Measurements from ENCODE around the gene TOPORS. TPM values are rescaled to one million over a fixed set of nuclear protein-coding genes. Genes with fewer than 3 reads are reported as not detected.

The TOPORS gene
- total RNA-seq, 4 donors from 2014 or later: 19.5 to 23.4 (median 22.5) TPM

DNA sequence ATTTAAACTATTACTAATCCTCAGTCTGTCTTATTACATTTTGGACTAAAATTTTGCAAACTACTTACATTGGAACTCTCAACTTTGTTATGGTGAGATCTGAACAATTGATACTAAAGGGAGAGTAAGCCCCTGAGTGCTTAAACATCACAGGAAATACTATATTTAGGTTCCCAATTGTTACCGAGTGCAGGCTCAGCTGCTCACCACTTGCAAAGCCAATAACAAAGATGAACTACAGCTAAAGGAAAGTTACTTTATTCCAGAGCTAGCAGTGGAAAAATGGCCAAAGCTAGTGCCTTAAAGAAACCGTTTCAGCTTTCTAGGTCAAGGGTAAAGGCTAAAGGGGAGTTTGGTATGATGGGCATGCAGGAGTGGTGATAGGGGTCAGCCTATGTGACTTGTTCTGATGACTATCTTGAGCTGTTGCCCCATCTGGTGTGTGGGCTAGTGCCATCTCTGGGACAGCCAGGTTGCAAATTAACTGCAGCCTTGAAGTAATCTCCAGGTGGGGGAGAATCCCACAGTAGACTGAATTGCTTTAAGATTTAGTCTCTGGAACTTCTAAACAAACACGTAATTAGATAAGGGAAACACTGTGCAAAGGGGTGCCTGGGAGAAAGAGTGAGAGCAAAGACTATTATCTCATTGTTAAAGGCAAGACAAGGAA, 28.4 kb upstream of the TOPORS start:
- Histone ChIP-seq H3K27ac (no peak overlapping the region), H3K36me3 (no peaks in the 10 kb centered on the region), H3K4me3 (no peak overlapping the region), H3K9me3 (no peaks in the 10 kb centered on the region), H3K4me1 (peaks cover 0 to 7% (median 0%) of the 10 kb centered on the region in 4 donors), H3K27me3 (no peaks in the 10 kb centered on the region)
- no peak for DNase-seq (ENCODE audit: low spot score in 2 of 2)
- 10 to 11% methylated on average over 3 of the region's 3 CpGs for WGBS, 2 donors
- TF ChIP-seq POLR2A (IDR thresholded peaks at IDR 0.05) (no peak), EP300 (IDR thresholded peaks at IDR 0.05) (no peak)
- TF ChIP-seq, protein P1, sequence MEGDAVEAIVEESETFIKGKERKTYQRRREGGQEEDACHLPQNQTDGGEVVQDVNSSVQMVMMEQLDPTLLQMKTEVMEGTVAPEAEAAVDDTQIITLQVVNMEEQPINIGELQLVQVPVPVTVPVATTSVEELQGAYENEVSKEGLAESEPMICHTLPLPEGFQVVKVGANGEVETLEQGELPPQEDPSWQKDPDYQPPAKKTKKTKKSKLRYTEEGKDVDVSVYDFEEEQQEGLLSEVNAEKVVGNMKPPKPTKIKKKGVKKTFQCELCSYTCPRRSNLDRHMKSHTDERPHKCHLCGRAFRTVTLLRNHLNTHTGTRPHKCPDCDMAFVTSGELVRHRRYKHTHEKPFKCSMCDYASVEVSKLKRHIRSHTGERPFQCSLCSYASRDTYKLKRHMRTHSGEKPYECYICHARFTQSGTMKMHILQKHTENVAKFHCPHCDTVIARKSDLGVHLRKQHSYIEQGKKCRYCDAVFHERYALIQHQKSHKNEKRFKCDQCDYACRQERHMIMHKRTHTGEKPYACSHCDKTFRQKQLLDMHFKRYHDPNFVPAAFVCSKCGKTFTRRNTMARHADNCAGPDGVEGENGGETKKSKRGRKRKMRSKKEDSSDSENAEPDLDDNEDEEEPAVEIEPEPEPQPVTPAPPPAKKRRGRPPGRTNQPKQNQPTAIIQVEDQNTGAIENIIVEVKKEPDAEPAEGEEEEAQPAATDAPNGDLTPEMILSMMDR (IDR thresholded peaks at IDR 0.05): no peak

GRCh38 chr9:32579706-32580331, 27.4 kb upstream of the TOPORS start:
- WGBS, 2 donors: 18 to 22% methylated on average over 4 of the region's 4 CpGs
- H3K27me3 ChIP-seq: no peaks in the 10 kb centered on the region
- no peaks in the 10 kb centered on the region for H3K36me3 ChIP-seq
- H3K4me3 ChIP-seq: peak overlapping the region in 1 of 4 donors; percentile 12
- H3K9me3 ChIP-seq: no peaks in the 10 kb centered on the region
- H3K27ac ChIP-seq: no peak overlapping the region
- TF ChIP-seq, protein P1 (IDR thresholded peaks at IDR 0.05): peak; percentile 79 to 91 (median 86)
- TF ChIP-seq EP300 (IDR thresholded peaks at IDR 0.05) (no peak), POLR2A (IDR thresholded peaks at IDR 0.05) (no peak)
- DNase-seq (ENCODE audit: low spot score in 2 of 2): peak; percentile 66 to 89
- H3K4me1 ChIP-seq: peaks cover 0 to 7% (median 0%) of the 10 kb centered on the region in 4 donors

DNA sequence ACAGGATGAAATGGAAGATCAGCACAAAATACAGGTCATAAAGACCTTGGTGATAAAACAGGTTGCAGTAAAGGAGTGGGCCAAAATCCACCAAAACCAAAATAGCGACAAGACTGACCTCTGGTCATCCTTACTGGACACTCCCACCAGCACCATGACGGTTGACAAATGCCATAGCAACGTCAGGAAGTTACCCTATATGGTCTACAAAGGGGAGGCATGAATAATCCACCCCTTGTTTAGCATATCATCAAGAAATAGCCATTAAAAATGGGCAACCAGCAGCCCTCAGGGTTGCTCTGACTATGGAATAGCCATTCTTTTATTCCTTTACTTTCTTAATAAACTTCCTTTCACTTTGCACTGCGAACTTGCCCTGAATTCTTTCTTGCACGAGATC, 26.6 kb upstream of the TOPORS start:
- no peaks in the 10 kb centered on the region for H3K27me3 ChIP-seq
- H3K36me3 ChIP-seq: no peaks in the 10 kb centered on the region
- H3K27ac ChIP-seq: no peak overlapping the region
- H3K4me1 ChIP-seq: peaks cover 0 to 9% (median 0%) of the 10 kb centered on the region in 4 donors
- DNase-seq (ENCODE audit: low spot score in 2 of 2): no peak
- H3K4me3 ChIP-seq: peak overlapping the region in 2 of 4 donors; percentile 4 to 12
- no peaks in the 10 kb centered on the region for H3K9me3 ChIP-seq
- 55 to 58% methylated on average over 5 of the region's 5 CpGs for WGBS, 2 donors
- TF ChIP-seq, protein P1 (IDR thresholded peaks at IDR 0.05): no peak
- no peak for TF ChIP-seq EP300 (IDR thresholded peaks at IDR 0.05)
- no peak for TF ChIP-seq POLR2A (IDR thresholded peaks at IDR 0.05)

GRCh38 chr9:32577316-32577715, 24.9 kb upstream of the TOPORS start:
- DNase-seq (ENCODE audit: low spot score in 2 of 2): no peak
- H3K4me1 ChIP-seq: peaks cover 0 to 17% (median 2%) of the 10 kb centered on the region in 4 donors
- no peaks in the 10 kb centered on the region for H3K36me3 ChIP-seq
- no peak overlapping the region for H3K4me3 ChIP-seq
- TF ChIP-seq, protein P1 (IDR thresholded peaks at IDR 0.05): no peak
- TF ChIP-seq POLR2A (IDR thresholded peaks at IDR 0.05): no peak
- no peak for TF ChIP-seq EP300 (IDR thresholded peaks at IDR 0.05)
- no peaks in the 10 kb centered on the region for H3K27me3 ChIP-seq
- H3K27ac ChIP-seq: no peak overlapping the region
- no peaks in the 10 kb centered on the region for H3K9me3 ChIP-seq
- WGBS, 2 donors: 84 to 85% methylated on average over 3 of the region's 3 CpGs

DNA sequence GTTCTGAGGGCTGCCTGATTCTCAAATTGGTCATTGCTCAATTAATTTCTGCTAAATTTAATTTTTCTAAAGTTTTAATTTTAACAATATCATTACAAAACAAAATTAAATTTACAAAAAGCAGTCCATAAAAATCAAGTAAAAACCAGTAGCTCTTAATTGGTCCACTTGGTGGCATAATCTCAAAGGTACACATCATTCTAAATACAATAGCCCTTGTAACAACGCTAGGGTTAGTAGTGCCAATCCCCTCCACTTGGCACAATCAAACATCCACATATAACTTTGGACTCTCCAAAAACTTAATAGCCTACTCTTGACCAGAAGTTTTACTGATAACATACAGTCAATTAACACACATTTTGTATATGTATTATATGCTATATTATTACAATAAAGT, 22.5 kb upstream of the TOPORS start:
- H3K4me3 ChIP-seq: no peak overlapping the region

More for the DNA sequence above, 22.5 kb upstream of the TOPORS start:
- no peak for DNase-seq (ENCODE audit: low spot score in 2 of 2)
- 58 to 59% methylated on average over 1 of the region's 1 CpG for WGBS, 2 donors
- Histone ChIP-seq H3K27ac (no peak overlapping the region), H3K4me1 (peaks cover 0 to 41% (median 12%) of the 10 kb centered on the region in 4 donors), H3K9me3 (no peaks in the 10 kb centered on the region), H3K36me3 (peaks cover 0 to 4% (median 0%) of the 10 kb centered on the region in 3 donors), H3K27me3 (no peaks in the 10 kb centered on the region)
- TF ChIP-seq POLR2A (IDR thresholded peaks at IDR 0.05) (no peak), EP300 (IDR thresholded peaks at IDR 0.05) (no peak)
- TF ChIP-seq, protein P1 (IDR thresholded peaks at IDR 0.05): no peak

All from tibial nerve (tissue), 4 donors.